ENCODE data around the gene NCKAP5.

- TF ChIP-seq CTCF (IDR thresholded peaks at IDR 0.05; ENCODE audit: poor library complexity), result no peak
- TF ChIP-seq EZH2 (IDR thresholded peaks at IDR 0.05; ENCODE audit: borderline replicate concordance), result no peak
These were observed 303.3 kb downstream of the NCKAP5 start for GRCh38 chr2:133264989-133265401.
